GM18508 (cell line): ENCODE results near the gene CSPG4.
"Not testable (repeated sequence)": the region's sequence is repeated elsewhere in the genome, so short reads cannot be mapped to it uniquely, and the experiment has no call there.

Experiments
- ATAC-seq: cut with Tn5 transposase; IDR thresholded peaks from one replicate; pipeline ENCODE4 v1.9.1; 2021; ENCODE audit warnings: moderate number of reproducible peaks; ENCODE audit not compliant: insufficient read depth, unreplicated experiment

The CSPG4 gene

DNA sequence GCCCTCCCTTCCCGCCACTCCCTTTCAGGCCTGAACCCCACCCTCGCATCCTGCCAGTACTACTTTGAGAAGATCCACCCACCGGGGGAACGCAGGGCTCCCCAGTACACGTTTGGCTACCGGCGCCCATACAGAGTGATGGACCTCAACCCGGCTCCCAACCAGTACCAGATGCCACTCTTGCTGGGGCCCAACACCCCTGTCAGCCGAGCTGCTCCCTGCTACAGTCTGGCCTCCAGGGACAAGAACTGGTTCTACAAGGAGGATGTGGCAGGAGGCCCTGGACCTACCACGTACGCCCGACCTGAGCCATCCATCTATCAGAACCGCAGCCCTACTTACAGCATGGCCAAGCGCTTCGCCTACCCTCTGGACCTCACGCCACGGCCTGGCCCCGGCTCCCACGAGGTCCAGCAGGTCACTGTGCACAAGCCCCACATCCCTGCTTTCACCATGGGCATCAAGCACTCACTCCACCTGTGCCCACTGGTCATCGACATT is 14.4 kb upstream of the CSPG4 start:
- ATAC-seq: no peak

GRCh38 chr15:75725719-75726607 is 13.3 kb upstream of the CSPG4 start:
- no peak for ATAC-seq

DNA sequence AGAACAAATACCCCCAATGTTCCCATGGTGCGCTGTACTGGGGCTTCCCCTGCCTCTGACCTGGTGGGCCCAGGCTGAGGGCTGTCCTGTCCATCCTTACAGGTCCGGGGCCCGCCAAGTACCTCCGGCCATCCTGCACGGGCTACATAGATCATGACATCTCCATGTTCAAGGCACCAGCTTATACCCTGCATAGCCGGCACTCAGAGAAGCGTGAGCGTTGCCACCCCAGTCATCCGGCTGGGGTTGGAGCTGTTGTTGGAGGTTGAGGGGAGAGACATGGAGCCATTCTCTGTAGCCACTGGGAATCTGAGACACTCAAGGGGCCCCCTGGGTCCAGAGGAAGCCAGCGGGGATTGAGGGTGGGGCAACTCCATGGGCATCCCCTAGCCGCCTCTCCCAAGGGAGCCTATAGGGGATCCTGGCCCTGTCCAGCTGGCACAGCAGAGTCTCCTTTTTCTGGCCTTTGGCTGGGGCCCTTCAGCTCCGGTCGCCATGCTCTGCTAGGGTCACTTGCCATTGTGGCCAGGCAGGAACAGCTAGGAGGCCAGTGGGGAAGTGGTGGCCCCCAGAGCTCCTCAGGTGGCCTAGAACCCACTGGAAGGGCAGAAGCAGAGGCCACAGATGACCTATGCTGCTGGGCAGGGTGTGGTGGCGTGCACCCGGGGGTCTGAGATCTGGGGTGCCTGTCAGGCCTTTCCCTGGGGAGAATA is 12.5 kb upstream of the CSPG4 start:
- no peak for ATAC-seq

DNA sequence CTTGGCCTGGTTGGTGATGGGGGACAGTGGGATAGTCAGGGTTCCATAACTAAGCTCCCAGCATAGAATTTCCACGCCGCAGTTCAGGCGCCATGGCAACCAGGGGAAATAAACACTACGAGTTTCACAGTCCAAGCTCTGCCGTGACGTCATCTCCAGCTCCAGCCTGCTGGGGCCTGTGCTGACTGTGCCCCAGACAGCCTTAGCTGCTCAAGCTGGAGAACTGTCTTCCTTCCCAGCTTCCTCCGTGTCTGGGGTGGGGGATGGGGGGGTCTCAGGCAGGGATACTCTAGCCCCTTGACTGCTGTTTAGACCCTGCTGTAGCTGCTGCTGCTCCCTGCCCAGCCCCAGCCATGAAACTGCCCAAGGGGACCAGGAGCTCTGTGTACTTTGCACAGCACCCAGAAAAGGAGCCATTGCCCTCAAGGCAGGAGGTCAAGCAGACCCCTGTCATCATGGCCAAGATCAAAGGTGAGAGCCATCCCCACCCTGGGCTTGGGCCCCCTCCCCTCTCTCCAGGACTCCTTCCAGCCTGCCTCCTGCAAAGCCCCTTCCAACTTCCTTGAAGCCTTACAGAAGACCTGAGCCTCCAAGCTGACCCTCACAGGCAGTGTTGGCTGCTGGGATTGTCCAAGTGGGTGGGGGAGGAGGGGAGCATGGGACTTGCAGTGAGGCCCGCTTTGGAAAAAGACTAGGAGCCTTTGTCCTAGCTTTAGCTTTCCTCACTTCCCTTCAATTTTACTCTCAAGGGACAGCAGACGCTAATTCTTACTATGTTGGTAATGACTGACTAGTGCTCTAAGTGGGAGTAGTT is 11.4 kb upstream of the CSPG4 start:
- ATAC-seq: no peak

DNA sequence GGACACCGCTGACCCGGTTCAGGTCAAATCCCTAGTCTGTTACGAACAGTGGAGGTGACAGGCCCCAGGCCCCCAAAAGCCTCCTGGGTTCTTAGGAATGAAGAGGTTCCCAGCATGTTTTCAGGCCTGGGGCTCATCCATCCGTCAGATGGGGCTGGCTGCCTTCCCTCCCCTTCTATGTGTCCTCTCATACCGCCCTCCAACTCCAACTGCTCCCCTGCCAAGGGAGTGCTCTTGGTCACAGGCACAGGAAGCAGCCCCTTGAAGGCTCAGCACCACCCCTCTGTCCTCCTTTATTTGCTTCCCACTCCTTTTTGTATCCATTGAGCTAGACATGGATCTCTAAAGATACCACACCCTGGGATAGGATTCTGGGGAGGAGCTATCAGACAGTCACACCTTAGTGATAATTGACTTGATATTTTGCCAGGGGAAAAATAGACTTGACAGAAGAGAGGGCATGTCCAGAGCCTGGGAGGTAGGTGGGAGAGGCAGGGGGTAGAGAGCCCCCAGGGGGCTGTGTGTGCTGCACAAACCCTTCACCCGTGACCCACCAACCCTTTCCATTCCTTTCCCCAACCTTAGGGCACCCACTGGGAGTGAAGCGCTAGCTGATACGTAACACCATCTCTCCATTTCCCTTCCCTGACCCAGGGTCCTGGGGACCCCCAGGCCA is 10.7 kb upstream of the CSPG4 start:
- no peak for ATAC-seq

DNA sequence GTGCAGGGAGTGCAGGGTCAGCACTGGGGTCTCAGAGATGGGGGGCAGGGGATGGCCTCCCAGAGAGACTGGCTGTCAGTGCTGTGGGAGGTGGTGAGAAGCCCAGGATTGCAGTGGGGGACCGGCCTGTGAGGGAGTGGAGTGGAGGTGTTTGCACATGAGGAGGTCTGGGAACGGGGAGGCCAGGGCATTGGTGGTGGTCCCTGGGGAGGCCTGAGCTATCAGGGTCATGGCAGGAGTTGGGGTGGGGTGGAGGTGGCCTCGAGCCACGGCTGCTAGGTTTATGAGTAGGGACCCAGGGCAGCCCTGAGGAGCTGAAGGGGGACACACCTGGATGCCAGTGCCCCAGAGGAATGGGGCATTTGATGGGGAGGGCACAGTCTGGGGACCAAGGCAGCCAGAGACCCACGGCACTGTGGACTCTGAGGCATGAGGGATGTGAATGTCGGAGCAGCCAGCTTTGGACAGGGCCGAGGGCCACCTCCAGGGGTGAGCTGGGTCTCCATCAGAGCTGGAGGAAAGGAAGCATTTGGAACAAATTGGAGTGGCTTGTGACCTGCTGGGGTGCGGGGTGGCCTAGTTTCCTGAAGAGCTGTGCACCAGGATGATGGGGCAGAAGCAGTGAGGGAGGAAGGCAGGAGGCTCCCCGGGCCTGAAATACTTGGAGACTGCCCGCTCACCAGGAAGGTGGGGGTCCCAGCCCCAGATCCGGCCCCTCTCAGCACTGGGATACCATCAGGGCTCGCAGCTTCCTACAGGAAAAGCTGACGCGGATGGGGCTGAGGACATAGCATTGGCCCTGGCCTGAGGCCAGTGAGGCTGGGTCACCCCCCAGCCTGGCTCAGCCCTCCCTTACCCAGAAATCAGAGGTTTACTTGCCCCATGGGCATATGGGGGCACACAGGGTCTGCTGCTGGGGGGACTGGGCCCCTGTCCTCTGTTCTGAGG is 9.5 kb upstream of the CSPG4 start:
- no peak for ATAC-seq

DNA sequence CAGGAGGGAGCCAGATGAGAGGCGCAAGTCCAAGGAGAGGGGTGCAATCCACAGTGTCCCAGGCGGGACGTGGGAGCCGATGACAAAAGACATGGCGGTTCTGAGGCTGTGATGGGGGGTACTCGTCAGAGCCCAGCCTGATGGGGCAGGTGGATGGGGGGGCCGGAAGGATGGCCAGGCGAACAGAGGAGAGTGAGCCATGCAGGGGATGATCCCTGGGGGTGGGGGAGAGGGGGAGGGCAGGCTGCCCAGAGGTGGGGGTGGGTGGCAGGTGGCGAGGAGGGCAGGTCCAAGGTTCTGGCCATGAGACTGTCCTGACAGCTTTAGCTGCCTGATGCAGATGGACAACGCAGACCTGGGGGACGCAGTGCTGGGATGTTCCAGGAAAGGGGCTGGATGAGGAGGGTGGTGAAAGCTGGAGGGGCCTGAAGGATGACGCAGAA is 8.9 kb upstream of the CSPG4 start:
- no peak for ATAC-seq

DNA sequence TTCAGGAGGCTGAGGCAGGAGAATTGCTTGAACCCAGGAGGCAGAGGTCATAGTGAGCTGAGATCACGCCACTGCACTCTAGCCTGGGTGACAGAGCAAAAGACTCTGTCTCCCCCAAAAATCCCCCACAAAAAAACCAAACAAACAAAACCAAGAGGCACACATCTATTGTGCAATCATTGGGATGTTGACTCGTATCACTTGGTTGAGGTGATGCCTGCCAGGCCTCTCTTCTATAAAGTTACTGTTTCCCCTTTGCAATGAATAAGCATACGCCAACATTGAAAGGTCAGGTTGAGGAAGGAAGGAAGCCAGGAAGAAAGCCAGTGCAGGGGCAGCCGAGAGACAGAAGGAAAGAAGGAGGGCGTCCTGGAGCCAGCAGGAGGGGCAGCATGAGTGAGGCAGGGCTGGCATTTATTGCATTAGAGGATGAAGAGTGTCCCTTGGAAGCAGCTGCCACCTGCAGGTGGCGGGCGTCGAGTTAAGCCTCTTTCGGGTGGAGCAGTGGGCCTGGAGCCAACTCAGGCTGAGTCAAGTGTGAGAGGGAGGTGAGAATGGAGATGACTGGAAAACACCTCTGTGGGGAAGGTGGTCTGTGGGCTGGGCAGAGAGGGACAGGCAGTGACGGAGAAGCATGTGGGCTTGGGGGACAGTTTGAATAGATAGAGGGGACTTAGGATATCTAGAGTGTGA is 8.3 kb upstream of the CSPG4 start:
- ATAC-seq: no peak

GRCh38 chr15:75720297-75720696 is 7.6 kb upstream of the CSPG4 start:
- no peak for ATAC-seq

GRCh38 chr15:75718328-75718727 is 5.7 kb upstream of the CSPG4 start:
- no peak for ATAC-seq

- ATAC-seq: not testable (repeated sequence)
These were observed 4.4 kb upstream of the CSPG4 start for GRCh38 chr15:75717001-75717400.

GRCh38 chr15:75716249-75716950 is 3.8 kb upstream of the CSPG4 start:
- not testable (repeated sequence) for ATAC-seq

- not testable (repeated sequence) for ATAC-seq
These were observed 2.7 kb upstream of the CSPG4 start for GRCh38 chr15:75715312-75715832.

- no peak for ATAC-seq
These were observed 1.5 kb upstream of the CSPG4 start for GRCh38 chr15:75714195-75714594.

DNA sequence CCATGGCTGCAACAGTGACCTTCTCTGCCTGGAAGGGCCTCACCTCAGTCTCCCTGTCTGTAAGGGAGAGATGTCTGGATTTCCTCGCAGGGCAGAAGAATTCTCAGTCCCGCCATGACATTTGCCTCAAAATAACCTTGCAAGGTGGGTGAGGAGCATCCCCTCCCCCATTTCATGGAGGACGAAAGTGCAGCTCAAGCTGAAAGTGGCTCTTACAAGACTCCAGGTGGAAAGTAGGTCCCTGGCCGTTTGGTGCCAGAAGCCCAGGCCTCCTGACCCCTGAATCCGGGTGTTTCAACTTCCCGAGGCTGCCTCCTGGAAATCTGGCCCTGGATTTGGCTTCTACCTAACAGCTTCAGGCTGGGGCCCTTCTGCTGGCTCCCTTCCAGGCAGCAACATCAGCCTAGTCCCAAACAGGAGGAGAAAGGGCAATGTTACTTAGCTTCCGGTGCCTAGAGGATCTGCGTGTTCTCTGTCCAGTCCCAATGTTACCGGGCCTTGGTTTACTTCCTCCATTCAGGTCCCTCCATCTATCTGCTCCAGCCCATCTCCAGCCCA is 769 bp upstream of the CSPG4 start:
- no peak for ATAC-seq

GRCh38 chr15:75711495-75711894 is 1.2 kb downstream of the CSPG4 start:
- not testable (repeated sequence) for ATAC-seq

GRCh38 chr15:75710874-75711273 is 1.8 kb downstream of the CSPG4 start:
- ATAC-seq: not testable (repeated sequence)
